Kidney (tissue), 14 donors: Measurements from ENCODE around the gene UNKL. TPM values are rescaled to one million over a fixed set of nuclear protein-coding genes. Genes with fewer than 3 reads are reported as not detected.
A peak's percentile ranks its signal among the peaks of the same experiment; 100 is the strongest.

Experiments
- DNase-seq, 5 donors: peaks; one replicate each; pipeline ENCODE4 v3.0.0-alpha.2; 2013 to 2020
- FAIRE-seq: peaks from 2 replicates; lab custom pipeline; 2012; peaks lifted over from hg19 to GRCh38; lab: Jason Lieb, UNC
- H3K27ac ChIP-seq, 2 donors: one replicate each; pipeline ENCODE4 v1.7.0; 2013; ENCODE audit warnings: low read depth in 2 of 2, low read length in 2 of 2, inconsistent platforms in 1 of 2
- H3K27me3 ChIP-seq: one replicate; pipeline ENCODE4 v1.7.1; 2013; ENCODE audit warnings: low read length, inconsistent platforms; ENCODE audit not compliant: control insufficient read depth, insufficient read depth
- H3K36me3 ChIP-seq, 3 donors: one replicate each; pipeline versions ENCODE4 v1.7.0 to v1.7.1; 2013; ENCODE audit warnings: low read length in 3 of 3, control low read depth in 1 of 3, inconsistent platforms in 1 of 3; ENCODE audit not compliant: insufficient read depth in 3 of 3, control insufficient read depth in 2 of 3
- H3K4me1 ChIP-seq, 3 donors: one replicate each; pipeline versions ENCODE4 v1.7.0 to v1.7.1; 2013; ENCODE audit warnings: low read length in 3 of 3, inconsistent platforms in 1 of 3, low read depth in 1 of 3; ENCODE audit not compliant: control insufficient read depth in 2 of 3, insufficient read depth in 2 of 3
- H3K4me3 ChIP-seq, 3 donors: one replicate each; pipeline versions ENCODE4 v1.7.0 to v1.8.1; 2013; ENCODE audit warnings: low read length in 3 of 3, control low read depth in 1 of 3, inconsistent platforms in 1 of 3
- H3K9ac ChIP-seq, 3 donors: one replicate each; pipeline versions ENCODE4 v1.7.0 to v1.7.1; 2013; ENCODE audit warnings: low read length in 3 of 3, control low read depth in 1 of 3, inconsistent platforms in 1 of 3
- H3K9me3 ChIP-seq, 3 donors: one replicate each; pipeline versions ENCODE4 v1.7.0 to v1.7.1; 2013; ENCODE audit warnings: low read length in 3 of 3, control low read depth in 1 of 3, inconsistent platforms in 1 of 3; ENCODE audit not compliant: control insufficient read depth in 2 of 3, insufficient read depth in 1 of 3
- intact Hi-C: fragments of 100-400 bp; cut with DNase I; formaldehyde crosslinking; loops from one replicate; pipeline ENCODE4 v1.11.1; 2022
- polyA plus RNA-seq: library from polyadenylated mRNA; stranded (reverse); fragments of 350-450 nt; fragmentation: Illumina TruSeq; extraction: RNeasy Lipid Tissue Mini Kit (QIAGEN cat#74804); gene quantifications from one replicate; pipeline ENCODE4 v1.2.3, GENCODE V29; 2014; ENCODE audit warnings: low read depth, low replicate concordance; ENCODE audit not compliant: insufficient read depth
- total RNA-seq: library from RNA; stranded (reverse); fragmentation: NEBNext Ultra II Directional; extraction: Animal tissue kit (Norgen Biotek cat#: 25700); gene quantifications from one replicate; pipeline ENCODE4 v1.2.1, GENCODE V29; 2021
- TF ChIP-seq, protein P1 (sequence below): IDR thresholded peaks from 3 replicates; pipeline ENCODE4 v1.5.1; 2012; ENCODE audit warnings: mild to moderate bottlenecking, moderate library complexity, borderline replicate concordance; ENCODE audit not compliant: insufficient read depth; ENCODE audit errors: extremely low read depth
- donor health status: control.
- donor health status: control.
- donor health status: control.
- donor health status: control.
- donor health status: control.
- donor health status: DM: yes; HTN: yes; CAD: no.
- donor health status: Normal renal cell carcinoma (clear cell type).

The UNKL gene
- total and polyA plus RNA-seq, 2 donors from 2014 or later, result 5.5 to 26.0 TPM

GRCh38 chr16:1430214-1430758 is 15.8 kb upstream of the UNKL start:
- DNase-seq (no peak), FAIRE-seq (no peak)
- Histone ChIP-seq H3K36me3 (no peaks in the 10 kb centered on the region), H3K9me3 (no peaks in the 10 kb centered on the region), H3K27ac (no peak overlapping the region), H3K4me1 (no peaks in the 10 kb centered on the region), H3K4me3 (no peak overlapping the region), H3K27me3 (no peaks in the 10 kb centered on the region), H3K9ac (no peak overlapping the region)
- TF ChIP-seq, protein P1, sequence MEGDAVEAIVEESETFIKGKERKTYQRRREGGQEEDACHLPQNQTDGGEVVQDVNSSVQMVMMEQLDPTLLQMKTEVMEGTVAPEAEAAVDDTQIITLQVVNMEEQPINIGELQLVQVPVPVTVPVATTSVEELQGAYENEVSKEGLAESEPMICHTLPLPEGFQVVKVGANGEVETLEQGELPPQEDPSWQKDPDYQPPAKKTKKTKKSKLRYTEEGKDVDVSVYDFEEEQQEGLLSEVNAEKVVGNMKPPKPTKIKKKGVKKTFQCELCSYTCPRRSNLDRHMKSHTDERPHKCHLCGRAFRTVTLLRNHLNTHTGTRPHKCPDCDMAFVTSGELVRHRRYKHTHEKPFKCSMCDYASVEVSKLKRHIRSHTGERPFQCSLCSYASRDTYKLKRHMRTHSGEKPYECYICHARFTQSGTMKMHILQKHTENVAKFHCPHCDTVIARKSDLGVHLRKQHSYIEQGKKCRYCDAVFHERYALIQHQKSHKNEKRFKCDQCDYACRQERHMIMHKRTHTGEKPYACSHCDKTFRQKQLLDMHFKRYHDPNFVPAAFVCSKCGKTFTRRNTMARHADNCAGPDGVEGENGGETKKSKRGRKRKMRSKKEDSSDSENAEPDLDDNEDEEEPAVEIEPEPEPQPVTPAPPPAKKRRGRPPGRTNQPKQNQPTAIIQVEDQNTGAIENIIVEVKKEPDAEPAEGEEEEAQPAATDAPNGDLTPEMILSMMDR, result no peak
- intact Hi-C loops, result no loop called here

DNA sequence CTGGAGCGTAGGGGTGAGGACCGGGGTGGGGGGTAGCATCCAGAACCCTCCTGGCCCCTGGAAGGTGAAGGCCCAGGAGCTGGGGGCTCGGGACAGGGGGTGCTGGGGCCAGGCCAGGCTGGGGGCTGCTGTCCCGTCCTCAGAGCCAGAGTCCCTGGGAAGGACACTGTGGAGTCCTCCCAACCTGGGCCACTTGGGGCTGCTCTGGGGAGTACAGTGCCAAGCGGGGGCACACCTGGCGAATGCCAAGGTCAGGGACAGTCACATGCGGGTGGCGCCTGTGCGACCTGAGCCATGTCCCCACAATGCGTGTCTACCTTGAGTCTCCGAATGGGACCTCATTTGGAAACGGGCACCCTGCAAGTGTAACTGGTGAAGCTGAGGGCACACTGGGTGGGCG is 15.1 kb upstream of the UNKL start:
- FAIRE-seq, result no peak
- no peak overlapping the region for H3K27ac ChIP-seq
- TF ChIP-seq, protein P1, result no peak
- peak in 1 of 5 donors; percentile 72 for DNase-seq
- H3K4me1 ChIP-seq, result no peaks in the 10 kb centered on the region
- no peaks in the 10 kb centered on the region for H3K9me3 ChIP-seq
- intact Hi-C loops, result no loop called here
- no peak overlapping the region for H3K4me3 ChIP-seq
- H3K27me3 ChIP-seq, result no peaks in the 10 kb centered on the region
- H3K9ac ChIP-seq, result no peak overlapping the region
- H3K36me3 ChIP-seq, result no peaks in the 10 kb centered on the region

DNA sequence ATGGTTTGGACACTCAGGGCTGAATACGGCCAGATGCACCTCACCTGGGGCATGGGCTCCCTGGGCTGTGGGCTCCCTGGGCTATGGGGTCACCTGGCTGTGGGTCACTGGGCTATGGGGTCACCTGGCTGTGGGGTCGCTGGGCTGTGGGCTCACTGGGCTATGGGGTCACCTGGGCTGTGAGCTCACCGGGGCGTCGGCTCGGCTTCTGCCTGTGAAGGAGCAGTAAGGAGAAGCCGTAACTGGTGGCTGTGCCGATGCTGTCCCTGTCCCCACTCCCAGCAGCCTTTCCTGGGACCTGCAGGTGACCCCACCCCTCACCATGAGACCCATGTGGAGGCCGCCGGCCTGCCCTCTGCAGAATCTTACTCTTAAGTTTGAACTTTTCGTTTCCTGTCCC is 14.5 kb upstream of the UNKL start:
- H3K9me3 ChIP-seq, result no peaks in the 10 kb centered on the region
- H3K27ac ChIP-seq, result no peak overlapping the region
- DNase-seq, result peak in 2 of 5 donors; percentile 70 to 81
- no peaks in the 10 kb centered on the region for H3K27me3 ChIP-seq
- intact Hi-C loops, result no loop called here
- H3K4me3 ChIP-seq, result no peak overlapping the region
- no peaks in the 10 kb centered on the region for H3K36me3 ChIP-seq
- no peak for FAIRE-seq
- no peak overlapping the region for H3K9ac ChIP-seq
- H3K4me1 ChIP-seq, result no peaks in the 10 kb centered on the region
- TF ChIP-seq, protein P1, result no peak

DNA sequence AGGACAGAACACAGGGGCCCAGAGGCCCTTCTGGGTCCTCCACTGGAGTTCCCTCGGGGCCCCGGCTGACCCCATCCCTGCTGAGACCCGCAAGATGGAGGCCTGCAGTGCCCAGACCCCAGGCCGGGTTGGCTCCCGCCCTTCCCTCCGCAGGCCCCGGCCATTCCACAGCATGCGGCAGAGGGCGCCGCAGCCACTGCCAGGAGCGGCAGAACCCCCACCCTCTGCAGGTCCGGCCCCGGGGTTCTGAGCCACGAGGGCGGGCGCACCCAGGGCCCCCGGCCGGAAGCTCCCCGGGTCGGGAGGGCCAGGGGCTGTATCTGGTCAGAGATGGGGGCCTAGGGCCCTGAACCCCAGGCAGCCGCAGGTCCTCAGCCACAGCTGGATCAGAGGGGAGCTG is 14.0 kb upstream of the UNKL start:
- H3K9ac ChIP-seq, result no peak overlapping the region
- H3K9me3 ChIP-seq, result no peaks in the 10 kb centered on the region
- no peak overlapping the region for H3K27ac ChIP-seq
- intact Hi-C loops, result no loop called here
- TF ChIP-seq, protein P1, result no peak
- no peaks in the 10 kb centered on the region for H3K4me1 ChIP-seq
- H3K36me3 ChIP-seq, result no peaks in the 10 kb centered on the region
- DNase-seq, result peak in 3 of 5 donors; percentile 39 to 77 (median 60)
- no peak for FAIRE-seq
- H3K27me3 ChIP-seq, result no peaks in the 10 kb centered on the region
- H3K4me3 ChIP-seq, result no peak overlapping the region
